SK-N-SH treated with all-trans-retinoic acid at 6 μM for 48 hours (cell line): ENCODE results near the gene HRH1.

Experiments used
- ATAC-seq: fragments of 200-7000 bp; cut with Tn5 transposase; 3 replicates; pipeline ENCODE4 v1.9.1; 2020; ENCODE audit warnings: mild to moderate bottlenecking, moderate library complexity
- ARNTL ChIP-seq: fragments of 450-650 bp; formaldehyde crosslinking; IDR thresholded peaks from 2 replicates; pipeline ENCODE4 v1.5.0; 2020; ENCODE audit warnings: low read depth, mild to moderate bottlenecking, moderate library complexity, borderline replicate concordance
- BACH2 ChIP-seq: fragments of 250-450 bp; sonication (Bioruptor Pico); IDR thresholded peaks from 2 replicates; pipeline ENCODE4 v1.9.0; 2021; ENCODE audit warnings: mild to moderate bottlenecking, borderline replicate concordance
- CSDC2 ChIP-seq: fragments of 250-450 bp; sonication (Bioruptor Pico); IDR thresholded peaks from 2 replicates; pipeline ENCODE4 v1.5.0; 2020; ENCODE audit warnings: mild to moderate bottlenecking, moderate library complexity
- ESRRG ChIP-seq: fragments of 250-450 bp; sonication (Bioruptor Pico); IDR thresholded peaks from 2 replicates; pipeline ENCODE4 v1.6.1; 2021; ENCODE audit warnings: mild to moderate bottlenecking
- GLIS3 ChIP-seq: fragments of 250-450 bp; sonication (Bioruptor Pico); IDR thresholded peaks from 2 replicates; pipeline ENCODE4 v1.5.0; 2020; ENCODE audit warnings: mild to moderate bottlenecking, moderate library complexity
- OSR1 ChIP-seq: fragments of 250-450 bp; sonication (Bioruptor Pico); IDR thresholded peaks from 2 replicates; pipeline ENCODE4 v1.8.0; 2022; ENCODE audit warnings: moderate library complexity, mild to moderate bottlenecking, inconsistent platforms
- PPARA ChIP-seq: fragments of 250-450 bp; sonication (Bioruptor Pico); IDR thresholded peaks from 2 replicates; pipeline ENCODE4 v1.5.0; 2020; ENCODE audit warnings: mild to moderate bottlenecking, borderline replicate concordance
- RARB ChIP-seq: fragments of 250-450 bp; sonication (Bioruptor Pico); IDR thresholded peaks from 2 replicates; pipeline ENCODE4 v1.8.0; 2021; ENCODE audit warnings: mild to moderate bottlenecking, moderate library complexity
- SNAI2 ChIP-seq: fragments of 250-450 bp; sonication (Bioruptor Pico); IDR thresholded peaks from 2 replicates; pipeline ENCODE4 v1.5.0; 2020; ENCODE audit warnings: mild to moderate bottlenecking, moderate library complexity
- TCF4 ChIP-seq: fragments of 250-450 bp; sonication (Bioruptor Pico); IDR thresholded peaks from 2 replicates; pipeline ENCODE4 v1.8.0; 2021; ENCODE audit warnings: mild to moderate bottlenecking, moderate library complexity, borderline replicate concordance
- TOX ChIP-seq: fragments of 250-450 bp; sonication (Bioruptor Pico); IDR thresholded peaks from 2 replicates; pipeline ENCODE4 v1.8.0; 2021; ENCODE audit warnings: mild to moderate bottlenecking, moderate library complexity, borderline replicate concordance
- ZC3H10 ChIP-seq: fragments of 250-450 bp; sonication (Bioruptor Pico); IDR thresholded peaks from 2 replicates; pipeline ENCODE4 v1.5.1; 2021; ENCODE audit warnings: mild to moderate bottlenecking, moderate library complexity
- ZFP3 ChIP-seq: fragments of 250-450 bp; sonication (Bioruptor Pico); IDR thresholded peaks from 2 replicates; pipeline ENCODE4 v1.5.0; 2020; ENCODE audit warnings: mild to moderate bottlenecking, moderate library complexity
- ZFP30 ChIP-seq: fragments of 450-650 bp; formaldehyde crosslinking; IDR thresholded peaks from 2 replicates; pipeline ENCODE4 v1.5.0; 2022; ENCODE audit warnings: mild to moderate bottlenecking, moderate library complexity
- ZNF565 ChIP-seq: fragments of 450-650 bp; formaldehyde crosslinking; conservative IDR thresholded peaks from 2 replicates; pipeline ENCODE4 v1.5.0; 2020; ENCODE audit warnings: low read depth, mild to moderate bottlenecking, moderate library complexity
- ZNF8 ChIP-seq: fragments of 450-650 bp; formaldehyde crosslinking; IDR thresholded peaks from 2 replicates; pipeline ENCODE4 v1.5.0; 2020; ENCODE audit warnings: mild to moderate bottlenecking, moderate library complexity
- TF ChIP-seq, protein P1 (sequence below): fragments of 250-450 bp; sonication (Bioruptor Pico); IDR thresholded peaks from 2 replicates; pipeline ENCODE4 v1.5.0; 2020; ENCODE audit warnings: mild to moderate bottlenecking, moderate library complexity
- TF ChIP-seq, protein P2 (sequence below): fragments of 250-450 bp; sonication (Bioruptor Pico); IDR thresholded peaks from 2 replicates; pipeline ENCODE4 v1.5.1; 2021; ENCODE audit warnings: mild to moderate bottlenecking, moderate library complexity
- TF ChIP-seq, protein P3 (sequence below): fragments of 250-450 bp; sonication (Bioruptor Pico); IDR thresholded peaks from 2 replicates; pipeline ENCODE4 v1.8.0; 2021; ENCODE audit warnings: low read depth, mild to moderate bottlenecking, moderate library complexity, borderline replicate concordance
- TF ChIP-seq, protein P4 (sequence below): fragments of 250-450 bp; sonication (Bioruptor Pico); IDR thresholded peaks from 2 replicates; pipeline ENCODE4 v1.8.0; 2020; ENCODE audit warnings: mild to moderate bottlenecking, moderate library complexity, borderline replicate concordance
- TF ChIP-seq, protein P5 (sequence below): fragments of 250-450 bp; sonication (Bioruptor Pico); IDR thresholded peaks from 2 replicates; pipeline ENCODE4 v1.5.1; 2020; ENCODE audit warnings: low read depth, mild to moderate bottlenecking, moderate library complexity

HRH1 gene

DNA sequence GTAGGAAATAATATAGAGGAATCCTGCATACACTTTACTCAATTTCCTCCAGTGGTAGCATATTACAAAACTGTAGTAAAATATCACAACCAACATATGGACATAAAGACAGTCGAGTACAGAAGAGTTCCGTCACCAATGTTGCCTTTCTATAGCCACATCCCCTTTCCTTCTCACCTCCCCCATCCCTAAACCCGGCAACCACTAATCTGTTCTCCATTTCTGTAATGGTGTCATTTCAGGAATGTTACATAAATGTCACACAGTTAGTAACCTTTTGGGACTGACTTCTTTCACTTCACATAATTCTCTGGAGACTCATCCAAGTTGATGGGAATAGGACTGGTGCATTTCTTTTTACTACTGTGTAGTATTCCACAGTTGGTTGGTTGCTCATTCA is 76.5 kb downstream of the HRH1 start:
- TF ChIP-seq OSR1 (CRISPR knock-in tag) (no peak), BACH2 (no peak), ZFP3 (CRISPR knock-in tag) (no peak), CSDC2 (CRISPR knock-in tag) (no peak), PPARA (CRISPR knock-in tag) (no peak), ZNF565 (no peak), ZNF8 (CRISPR knock-in tag) (no peak), TOX (CRISPR knock-in tag) (no peak), ZFP30 (CRISPR knock-in tag) (no peak), ESRRG (CRISPR knock-in tag) (no peak), SNAI2 (CRISPR knock-in tag) (no peak), ARNTL (CRISPR knock-in tag) (no peak)
- TF ChIP-seq, protein P1, sequence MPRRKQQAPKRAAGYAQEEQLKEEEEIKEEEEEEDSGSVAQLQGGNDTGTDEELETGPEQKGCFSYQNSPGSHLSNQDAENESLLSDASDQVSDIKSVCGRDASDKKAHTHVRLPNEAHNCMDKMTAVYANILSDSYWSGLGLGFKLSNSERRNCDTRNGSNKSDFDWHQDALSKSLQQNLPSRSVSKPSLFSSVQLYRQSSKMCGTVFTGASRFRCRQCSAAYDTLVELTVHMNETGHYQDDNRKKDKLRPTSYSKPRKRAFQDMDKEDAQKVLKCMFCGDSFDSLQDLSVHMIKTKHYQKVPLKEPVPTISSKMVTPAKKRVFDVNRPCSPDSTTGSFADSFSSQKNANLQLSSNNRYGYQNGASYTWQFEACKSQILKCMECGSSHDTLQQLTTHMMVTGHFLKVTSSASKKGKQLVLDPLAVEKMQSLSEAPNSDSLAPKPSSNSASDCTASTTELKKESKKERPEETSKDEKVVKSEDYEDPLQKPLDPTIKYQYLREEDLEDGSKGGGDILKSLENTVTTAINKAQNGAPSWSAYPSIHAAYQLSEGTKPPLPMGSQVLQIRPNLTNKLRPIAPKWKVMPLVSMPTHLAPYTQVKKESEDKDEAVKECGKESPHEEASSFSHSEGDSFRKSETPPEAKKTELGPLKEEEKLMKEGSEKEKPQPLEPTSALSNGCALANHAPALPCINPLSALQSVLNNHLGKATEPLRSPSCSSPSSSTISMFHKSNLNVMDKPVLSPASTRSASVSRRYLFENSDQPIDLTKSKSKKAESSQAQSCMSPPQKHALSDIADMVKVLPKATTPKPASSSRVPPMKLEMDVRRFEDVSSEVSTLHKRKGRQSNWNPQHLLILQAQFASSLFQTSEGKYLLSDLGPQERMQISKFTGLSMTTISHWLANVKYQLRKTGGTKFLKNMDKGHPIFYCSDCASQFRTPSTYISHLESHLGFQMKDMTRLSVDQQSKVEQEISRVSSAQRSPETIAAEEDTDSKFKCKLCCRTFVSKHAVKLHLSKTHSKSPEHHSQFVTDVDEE = no peak
- TF ChIP-seq, protein P2, sequence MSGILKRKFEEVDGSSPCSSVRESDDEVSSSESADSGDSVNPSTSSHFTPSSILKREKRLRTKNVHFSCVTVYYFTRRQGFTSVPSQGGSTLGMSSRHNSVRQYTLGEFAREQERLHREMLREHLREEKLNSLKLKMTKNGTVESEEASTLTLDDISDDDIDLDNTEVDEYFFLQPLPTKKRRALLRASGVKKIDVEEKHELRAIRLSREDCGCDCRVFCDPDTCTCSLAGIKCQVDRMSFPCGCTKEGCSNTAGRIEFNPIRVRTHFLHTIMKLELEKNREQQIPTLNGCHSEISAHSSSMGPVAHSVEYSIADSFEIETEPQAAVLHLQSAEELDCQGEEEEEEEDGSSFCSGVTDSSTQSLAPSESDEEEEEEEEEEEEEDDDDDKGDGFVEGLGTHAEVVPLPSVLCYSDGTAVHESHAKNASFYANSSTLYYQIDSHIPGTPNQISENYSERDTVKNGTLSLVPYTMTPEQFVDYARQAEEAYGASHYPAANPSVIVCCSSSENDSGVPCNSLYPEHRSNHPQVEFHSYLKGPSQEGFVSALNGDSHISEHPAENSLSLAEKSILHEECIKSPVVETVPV = no peak
- TF ChIP-seq, protein P3, sequence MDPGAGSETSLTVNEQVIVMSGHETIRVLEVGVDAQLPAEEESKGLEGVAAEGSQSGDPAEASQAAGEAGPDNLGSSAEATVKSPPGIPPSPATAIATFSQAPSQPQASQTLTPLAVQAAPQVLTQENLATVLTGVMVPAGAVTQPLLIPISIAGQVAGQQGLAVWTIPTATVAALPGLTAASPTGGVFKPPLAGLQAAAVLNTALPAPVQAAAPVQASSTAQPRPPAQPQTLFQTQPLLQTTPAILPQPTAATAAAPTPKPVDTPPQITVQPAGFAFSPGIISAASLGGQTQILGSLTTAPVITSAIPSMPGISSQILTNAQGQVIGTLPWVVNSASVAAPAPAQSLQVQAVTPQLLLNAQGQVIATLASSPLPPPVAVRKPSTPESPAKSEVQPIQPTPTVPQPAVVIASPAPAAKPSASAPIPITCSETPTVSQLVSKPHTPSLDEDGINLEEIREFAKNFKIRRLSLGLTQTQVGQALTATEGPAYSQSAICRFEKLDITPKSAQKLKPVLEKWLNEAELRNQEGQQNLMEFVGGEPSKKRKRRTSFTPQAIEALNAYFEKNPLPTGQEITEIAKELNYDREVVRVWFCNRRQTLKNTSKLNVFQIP (CRISPR knock-in tag) = no peak
- TF ChIP-seq, protein P4, sequence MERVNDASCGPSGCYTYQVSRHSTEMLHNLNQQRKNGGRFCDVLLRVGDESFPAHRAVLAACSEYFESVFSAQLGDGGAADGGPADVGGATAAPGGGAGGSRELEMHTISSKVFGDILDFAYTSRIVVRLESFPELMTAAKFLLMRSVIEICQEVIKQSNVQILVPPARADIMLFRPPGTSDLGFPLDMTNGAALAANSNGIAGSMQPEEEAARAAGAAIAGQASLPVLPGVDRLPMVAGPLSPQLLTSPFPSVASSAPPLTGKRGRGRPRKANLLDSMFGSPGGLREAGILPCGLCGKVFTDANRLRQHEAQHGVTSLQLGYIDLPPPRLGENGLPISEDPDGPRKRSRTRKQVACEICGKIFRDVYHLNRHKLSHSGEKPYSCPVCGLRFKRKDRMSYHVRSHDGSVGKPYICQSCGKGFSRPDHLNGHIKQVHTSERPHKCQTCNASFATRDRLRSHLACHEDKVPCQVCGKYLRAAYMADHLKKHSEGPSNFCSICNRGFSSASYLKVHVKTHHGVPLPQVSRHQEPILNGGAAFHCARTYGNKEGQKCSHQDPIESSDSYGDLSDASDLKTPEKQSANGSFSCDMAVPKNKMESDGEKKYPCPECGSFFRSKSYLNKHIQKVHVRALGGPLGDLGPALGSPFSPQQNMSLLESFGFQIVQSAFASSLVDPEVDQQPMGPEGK (CRISPR knock-in tag) = no peak
- TF ChIP-seq, all 23 proteins: peak for 0

DNA sequence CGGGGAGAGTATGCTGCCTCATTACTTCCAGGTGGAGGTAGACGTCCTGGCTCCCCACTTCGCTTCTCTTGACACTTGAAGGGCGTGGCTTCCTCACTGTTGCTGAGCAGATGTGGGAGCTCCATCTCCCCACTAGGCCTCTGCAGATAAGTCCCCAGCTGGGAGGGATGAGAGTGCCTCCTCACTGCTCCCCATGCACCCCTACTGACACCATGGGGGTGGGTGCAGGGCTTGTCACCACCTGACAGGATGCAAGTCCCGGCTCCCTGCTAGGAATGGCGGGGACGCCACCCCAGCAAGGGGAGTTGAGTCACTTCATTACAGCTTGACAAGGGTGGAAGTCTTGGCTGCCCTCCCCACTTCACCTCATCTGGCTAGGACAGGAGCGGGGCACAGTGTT is 81.1 kb downstream of the HRH1 start:
- TF ChIP-seq, protein P3 (CRISPR knock-in tag) = no peak
- TF ChIP-seq PPARA (CRISPR knock-in tag) (no peak), ZFP3 (CRISPR knock-in tag) (no peak), ZC3H10 (CRISPR knock-in tag) (no peak), TOX (CRISPR knock-in tag) (no peak), ZNF565 (no peak), ZFP30 (CRISPR knock-in tag) (no peak), SNAI2 (CRISPR knock-in tag) (no peak), ESRRG (CRISPR knock-in tag) (no peak), ARNTL (CRISPR knock-in tag) (no peak), TCF4 (no peak), RARB (no peak), GLIS3 (no peak)
- TF ChIP-seq, protein P4 (CRISPR knock-in tag) = no peak
- TF ChIP-seq, protein P5, sequence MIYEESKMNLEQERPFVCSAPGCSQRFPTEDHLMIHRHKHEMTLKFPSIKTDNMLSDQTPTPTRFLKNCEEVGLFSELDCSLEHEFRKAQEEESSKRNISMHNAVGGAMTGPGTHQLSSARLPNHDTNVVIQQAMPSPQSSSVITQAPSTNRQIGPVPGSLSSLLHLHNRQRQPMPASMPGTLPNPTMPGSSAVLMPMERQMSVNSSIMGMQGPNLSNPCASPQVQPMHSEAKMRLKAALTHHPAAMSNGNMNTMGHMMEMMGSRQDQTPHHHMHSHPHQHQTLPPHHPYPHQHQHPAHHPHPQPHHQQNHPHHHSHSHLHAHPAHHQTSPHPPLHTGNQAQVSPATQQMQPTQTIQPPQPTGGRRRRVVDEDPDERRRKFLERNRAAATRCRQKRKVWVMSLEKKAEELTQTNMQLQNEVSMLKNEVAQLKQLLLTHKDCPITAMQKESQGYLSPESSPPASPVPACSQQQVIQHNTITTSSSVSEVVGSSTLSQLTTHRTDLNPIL (CRISPR knock-in tag) = no peak
- TF ChIP-seq, protein P2 = no peak
- TF ChIP-seq, all 23 proteins: peak for 0
- no peak for ATAC-seq

More for the DNA sequence above, 76.5 kb downstream of the HRH1 start:
- ATAC-seq = no peak
